DND-41 (cell line): Measurements from ENCODE around the gene DENND2A.

Experiments used
- ATAC-seq: fragments of 200-7000 bp; cut with Tn5 transposase; 3 replicates; pipeline ENCODE4 v1.9.1; 2021; ENCODE audit warnings: low read depth; ENCODE audit not compliant: insufficient read depth
- DNase-seq: peaks from one replicate; pipeline ENCODE4 v3.0.0-alpha.2; 2020
- H2AFZ ChIP-seq: 2 replicates; pipeline ENCODE4 v1.6.0; 2012; ENCODE audit warnings: low read depth, low read length
- H3K27ac ChIP-seq: 2 replicates; pipeline ENCODE4 v1.5.1; 2012; ENCODE audit warnings: low read length, inconsistent platforms
- H3K27me3 ChIP-seq: fragments of 200-600 bp; sonication (generic); 2 replicates; pipeline ENCODE4 v1.6.0; 2012; ENCODE audit warnings: low read length, mild to moderate bottlenecking, inconsistent platforms; ENCODE audit not compliant: insufficient read depth, poor library complexity
- H3K36me3 ChIP-seq: 2 replicates; pipeline ENCODE4 v1.5.1; 2012; ENCODE audit warnings: low read length, inconsistent platforms; ENCODE audit not compliant: insufficient read depth
- H3K4me1 ChIP-seq: 2 replicates; pipeline ENCODE4 v1.5.1; 2012; ENCODE audit warnings: mild to moderate bottlenecking, low read length; ENCODE audit not compliant: insufficient read depth
- H3K4me2 ChIP-seq: 2 replicates; pipeline ENCODE4 v1.6.0; 2012; ENCODE audit warnings: mild to moderate bottlenecking, moderate library complexity, low read length, inconsistent platforms; ENCODE audit not compliant: insufficient read depth
- H3K4me3 ChIP-seq, 2 experiments: fragments of 200-600 bp in 1 of 2; shearing (Covaris generic) in 1 of 2; 2 replicates each; pipeline ENCODE4 v1.5.1; 2012 to 2016; ENCODE audit warnings: inconsistent platforms in 2 of 2, low read length in 2 of 2, mild to moderate bottlenecking in 2 of 2, low read depth in 1 of 2, moderate library complexity in 1 of 2
- H3K79me2 ChIP-seq: 2 replicates; pipeline ENCODE4 v1.6.0; 2012; ENCODE audit warnings: low read length, inconsistent platforms; ENCODE audit not compliant: insufficient read depth
- H3K9ac ChIP-seq: 2 replicates; pipeline ENCODE4 v1.6.0; 2012; ENCODE audit warnings: low read depth, mild to moderate bottlenecking, inconsistent platforms, low read length, moderate library complexity
- H3K9me3 ChIP-seq: 2 replicates; pipeline ENCODE4 v1.5.1; 2012; ENCODE audit warnings: low read length, moderate library complexity, mild to moderate bottlenecking, inconsistent platforms; ENCODE audit not compliant: insufficient read depth, severe bottlenecking
- H4K20me1 ChIP-seq: 2 replicates; pipeline ENCODE4 v1.6.0; 2012; ENCODE audit warnings: low read length; ENCODE audit not compliant: insufficient read depth
- CTCF ChIP-seq: IDR thresholded peaks from 2 replicates; pipeline ENCODE4 v1.5.1; 2012; ENCODE audit warnings: borderline replicate concordance, low read length, moderate library complexity, mild to moderate bottlenecking; ENCODE audit not compliant: poor library complexity, severe bottlenecking; ENCODE audit errors: extremely low read depth
- EZH2 ChIP-seq: IDR thresholded peaks from 3 replicates; pipeline ENCODE4 v1.6.1; 2012; ENCODE audit warnings: borderline replicate concordance, low read depth, mild to moderate bottlenecking, moderate library complexity, low read length, inconsistent platforms; ENCODE audit not compliant: severe bottlenecking

Gene DENND2A

GRCh38 chr7:140495514-140496097 is 145.0 kb downstream of the DENND2A start:
- Histone ChIP-seq H3K79me2 (no peaks in the 10 kb centered on the region), H3K9ac (no peak overlapping the region), H3K4me2 (no peak overlapping the region), H2AFZ (no peak overlapping the region), H3K36me3 (no peaks in the 10 kb centered on the region), H4K20me1 (no peaks in the 10 kb centered on the region), H3K27ac (no peak overlapping the region), H3K27me3 (no peaks in the 10 kb centered on the region), H3K4me3 (no peak overlapping the region), H3K9me3 (no peaks in the 10 kb centered on the region), H3K4me1 (no peaks in the 10 kb centered on the region)
- DNase-seq: no peak
- TF ChIP-seq EZH2 (no peak), CTCF (no peak)
- no peak for ATAC-seq

GRCh38 chr7:140494867-140495266 is 145.7 kb downstream of the DENND2A start:
- ATAC-seq (no peak), DNase-seq (no peak)
- no peak for TF ChIP-seq CTCF
- no peak for TF ChIP-seq EZH2
- H3K27ac ChIP-seq: no peak overlapping the region
- no peaks in the 10 kb centered on the region for H3K27me3 ChIP-seq
- no peak overlapping the region for H3K4me2 ChIP-seq
- no peaks in the 10 kb centered on the region for H4K20me1 ChIP-seq
- no peak overlapping the region for H2AFZ ChIP-seq
- no peaks in the 10 kb centered on the region for H3K79me2 ChIP-seq
- no peaks in the 10 kb centered on the region for H3K4me1 ChIP-seq
- H3K36me3 ChIP-seq: no peaks in the 10 kb centered on the region
- H3K9me3 ChIP-seq: no peaks in the 10 kb centered on the region
- H3K9ac ChIP-seq: no peak overlapping the region
- no peak overlapping the region for H3K4me3 ChIP-seq

- TF ChIP-seq CTCF: no peak
- no peak for TF ChIP-seq EZH2
- no peaks in the 10 kb centered on the region for H4K20me1 ChIP-seq
- DNase-seq (no peak), ATAC-seq (no peak)
- no peaks in the 10 kb centered on the region for H3K79me2 ChIP-seq
- no peaks in the 10 kb centered on the region for H3K9me3 ChIP-seq
- no peak overlapping the region for H3K27ac ChIP-seq
- H3K27me3 ChIP-seq: no peaks in the 10 kb centered on the region
- no peaks in the 10 kb centered on the region for H3K36me3 ChIP-seq
- H3K4me2 ChIP-seq: no peak overlapping the region
- H3K9ac ChIP-seq: no peak overlapping the region
- H3K4me3 ChIP-seq: no peak overlapping the region
- no peak overlapping the region for H2AFZ ChIP-seq
- no peaks in the 10 kb centered on the region for H3K4me1 ChIP-seq
Measured at GRCh38 chr7:140489026-140489359, 151.6 kb downstream of the DENND2A start.
